ENCODE results near the gene HES7. TPM values are rescaled to one million over a fixed set of nuclear protein-coding genes. Genes with fewer than 3 reads are reported as not detected.
A peak's percentile ranks its signal among the peaks of the same experiment; 100 is the strongest.

HES7 gene
- total and polyA plus RNA-seq, 9 of the 15 experiments (the other 6 are each of a cell fraction or from before 2014, with no cell fraction given) = 0.03 to 1.7 (median 0.14) TPM; not detected in 1

GRCh38 chr17:8153957-8154607 lies 30.2 kb upstream of the HES7 start (continued):
- TF ChIP-seq MLX (CRISPR knock-in tag; conservative IDR thresholded peaks at IDR 0.05) (no peak), DDX20 (tag; IDR thresholded peaks at IDR 0.05; ENCODE audit: low read depth) (no peak), SMAD1 (IDR thresholded peaks at IDR 0.05; ENCODE audit: low read depth, low read length, partially characterized antibody) (no peak), BDP1 (IDR thresholded peaks at IDR 0.05; ENCODE audit: insufficient read depth, insufficient read length) (no peak), ZNF239 (CRISPR knock-in tag; IDR thresholded peaks at IDR 0.05) (no peak), MITF (IDR thresholded peaks at IDR 0.05) (no peak), PML (IDR thresholded peaks at IDR 0.05; ENCODE audit: low read length) (no peak), SMARCA5 (IDR thresholded peaks at IDR 0.05) (0 out of 2 replicates have a peak, but pooled peaks have one; percentile 12), BCOR (IDR thresholded peaks at IDR 0.05) (no peak), ZNF318 (IDR thresholded peaks at IDR 0.05; ENCODE audit: borderline replicate concordance in 1 of 2, low read depth in 1 of 2) (no peak), RHOXF2B (CRISPR knock-in tag; conservative IDR thresholded peaks at IDR 0.05) (no peak), KAT7 (CRISPR knock-in tag; IDR thresholded peaks at IDR 0.05; ENCODE audit: borderline replicate concordance) (no peak), ZNF354B (CRISPR knock-in tag; IDR thresholded peaks at IDR 0.05) (no peak), ZFP91 (CRISPR knock-in tag; IDR thresholded peaks at IDR 0.05) (no peak), WHSC1 (IDR thresholded peaks at IDR 0.05; ENCODE audit: low read length) (no peak), SUPT5H (IDR thresholded peaks at IDR 0.05) (no peak)

Data from K562 (cell line).